Neutrophil (primary cell): ENCODE measurements around the gene CTSD.

Experiments
- H3K27ac ChIP-seq: fragments of 200-600 bp; sonication (generic); 2 replicates; pipeline ENCODE4 v1.5.1; 2016; ENCODE audit warnings: mild to moderate bottlenecking, moderate library complexity
- H3K27me3 ChIP-seq: fragments of 200-600 bp; sonication (generic); 2 replicates; pipeline ENCODE4 v1.6.0; 2016; ENCODE audit warnings: mild to moderate bottlenecking
- H3K36me3 ChIP-seq: fragments of 200-600 bp; sonication (generic); 2 replicates; pipeline ENCODE4 v1.5.1; 2017
- H3K4me1 ChIP-seq, 2 experiments: fragments of 200-600 bp in 1 of 2; sonication (generic) in 1 of 2; 1 replicate in 1 of 2; 2 replicates in 1 of 2; pipeline versions ENCODE4 v1.5.1 to v1.6.1; 2013 to 2016; ENCODE audit warnings: low read depth in 1 of 2, low read length in 1 of 2, mild to moderate bottlenecking in 1 of 2, moderate library complexity in 1 of 2; ENCODE audit not compliant: control insufficient read depth in 1 of 2, insufficient read depth in 1 of 2
- H3K4me3 ChIP-seq, 2 experiments: fragments of 200-600 bp in 1 of 2; sonication (generic) in 1 of 2; 1 replicate in 1 of 2; 2 replicates in 1 of 2; pipeline ENCODE4 v1.5.1; 2013 to 2016; ENCODE audit warnings: low read depth in 1 of 2, low read length in 1 of 2, mild to moderate bottlenecking in 1 of 2, moderate library complexity in 1 of 2
- H3K9me3 ChIP-seq: fragments of 200-600 bp; sonication (generic); 2 replicates; pipeline ENCODE4 v1.5.1; 2016
- CTCF ChIP-seq: fragments of 200-600 bp; sonication (generic); IDR thresholded peaks from 2 replicates; pipeline ENCODE4 v1.5.1; 2016; ENCODE audit warnings: antibody characterized with exemption

Gene CTSD

GRCh38 chr11:1705126-1706052 lies 58.3 kb downstream of the CTSD start:
- Histone ChIP-seq H3K27ac (no peak overlapping the region), H3K4me3 (no peak overlapping the region), H3K9me3 (no peaks in the 10 kb centered on the region), H3K27me3 (peaks cover 56% of the 10 kb centered on the region), H3K36me3 (no peaks in the 10 kb centered on the region), H3K4me1 (no peaks in the 10 kb centered on the region)
- TF ChIP-seq CTCF: no peak

- H3K9me3 ChIP-seq: no peaks in the 10 kb centered on the region
- H3K36me3 ChIP-seq: no peaks in the 10 kb centered on the region
- no peak overlapping the region for H3K4me3 ChIP-seq
- no peak for TF ChIP-seq CTCF
- H3K27ac ChIP-seq: no peak overlapping the region
- no peaks in the 10 kb centered on the region for H3K4me1 ChIP-seq
- H3K27me3 ChIP-seq: peaks cover 49% of the 10 kb centered on the region
Observed at GRCh38 chr11:1703146-1703545, 60.6 kb downstream of the CTSD start.
